Measurements from ENCODE around the gene GGACT.
"Not testable (repeated sequence)": the region's sequence is repeated elsewhere in the genome, so short reads cannot be mapped to it uniquely, and the experiment has no call there.

The GGACT gene

GRCh38 chr13:100581504-100581903 lies 7.1 kb downstream of the GGACT start:
- Histone ChIP-seq H3K27me3 (ENCODE audit: insufficient read depth, low read length) (no peaks in the 10 kb centered on the region), H3K27ac (ENCODE audit: low read depth, low read length, poor library complexity, severe bottlenecking) (no peak overlapping the region)

GRCh38 chr13:100581030-100581429 lies 7.6 kb downstream of the GGACT start:
- Histone ChIP-seq H3K4me2 (ENCODE audit: low read length) (no peak overlapping the region), H3K79me2 (ENCODE audit: insufficient read depth, low read length) (no peaks in the 10 kb centered on the region), H3K27me3 (ENCODE audit: insufficient read depth, low read length) (no peaks in the 10 kb centered on the region), H3K36me3 (ENCODE audit: insufficient read depth, low read length) (0 out of 2 replicates have a peak, but pooled peaks cover 4% of the 10 kb centered on the region), H3K9me3 (ENCODE audit: low read length) (peaks cover 10% of the 10 kb centered on the region; the same call in 1 of the 2 replicates), H3K9me2 (ENCODE audit: low read depth, low read length) (no peaks in the 10 kb centered on the region), H3F3A (ENCODE audit: insufficient read depth, low read length) (no peaks in the 10 kb centered on the region), H4K20me1 (ENCODE audit: insufficient read depth, low read length) (no peaks in the 10 kb centered on the region), H2AFZ (ENCODE audit: low read length) (no peak overlapping the region), H3K9ac (ENCODE audit: low read length) (no peak overlapping the region), H3K27ac (ENCODE audit: low read depth, low read length, poor library complexity, severe bottlenecking) (no peak overlapping the region), H3K4me1 (ENCODE audit: insufficient read depth, low read length, severe bottlenecking) (no peaks in the 10 kb centered on the region), H3K4me3 (ENCODE audit: low read depth, low read length, poor library complexity, severe bottlenecking) (no peak overlapping the region)
- TF ChIP-seq EZH2 (IDR thresholded peaks at IDR 0.05; ENCODE audit: borderline replicate concordance, low read length) = no peak
- no peak for TF ChIP-seq CTCF (IDR thresholded peaks at IDR 0.05; ENCODE audit: low read length)

More at GRCh38 chr13:100581504-100581903, 7.1 kb downstream of the GGACT start:
- no peaks in the 10 kb centered on the region for H3F3A ChIP-seq (ENCODE audit: insufficient read depth, low read length)
- no peaks in the 10 kb centered on the region for H4K20me1 ChIP-seq (ENCODE audit: insufficient read depth, low read length)
- no peak overlapping the region for H3K4me3 ChIP-seq (ENCODE audit: low read depth, low read length, poor library complexity, severe bottlenecking)
- no peak overlapping the region for H3K9ac ChIP-seq (ENCODE audit: low read length)
- no peaks in the 10 kb centered on the region for H3K9me2 ChIP-seq (ENCODE audit: low read depth, low read length)
- no peak overlapping the region for H3K4me2 ChIP-seq (ENCODE audit: low read length)
- H2AFZ ChIP-seq (ENCODE audit: low read length) = no peak overlapping the region
- TF ChIP-seq EZH2 (IDR thresholded peaks at IDR 0.05; ENCODE audit: borderline replicate concordance, low read length) (no peak), CTCF (IDR thresholded peaks at IDR 0.05; ENCODE audit: low read length) (no peak)
- H3K79me2 ChIP-seq (ENCODE audit: insufficient read depth, low read length) = no peaks in the 10 kb centered on the region
- H3K36me3 ChIP-seq (ENCODE audit: insufficient read depth, low read length) = 0 out of 2 replicates have a peak, but pooled peaks cover 4% of the 10 kb centered on the region
- peaks cover 10% of the 10 kb centered on the region; the same call in 1 of the 2 replicates for H3K9me3 ChIP-seq (ENCODE audit: low read length)
- no peaks in the 10 kb centered on the region for H3K4me1 ChIP-seq (ENCODE audit: insufficient read depth, low read length, severe bottlenecking)

- Histone ChIP-seq H3K36me3 (ENCODE audit: insufficient read depth, low read length) (0 out of 2 replicates have a peak, but pooled peaks cover 4% of the 10 kb centered on the region), H3K79me2 (ENCODE audit: insufficient read depth, low read length) (no peaks in the 10 kb centered on the region), H3K9me2 (ENCODE audit: low read depth, low read length) (no peaks in the 10 kb centered on the region), H3K4me1 (ENCODE audit: insufficient read depth, low read length, severe bottlenecking) (no peaks in the 10 kb centered on the region), H4K20me1 (ENCODE audit: insufficient read depth, low read length) (no peaks in the 10 kb centered on the region), H3F3A (ENCODE audit: insufficient read depth, low read length) (no peaks in the 10 kb centered on the region), H3K9me3 (ENCODE audit: low read length) (peaks cover 10% of the 10 kb centered on the region; the same call in 1 of the 2 replicates), H3K4me3 (ENCODE audit: low read depth, low read length, poor library complexity, severe bottlenecking) (no peak overlapping the region), H3K4me2 (ENCODE audit: low read length) (no peak overlapping the region), H3K9ac (ENCODE audit: low read length) (no peak overlapping the region), H2AFZ (ENCODE audit: low read length) (no peak overlapping the region), H3K27ac (ENCODE audit: low read depth, low read length, poor library complexity, severe bottlenecking) (no peak overlapping the region), H3K27me3 (ENCODE audit: insufficient read depth, low read length) (no peaks in the 10 kb centered on the region)
- TF ChIP-seq EZH2 (IDR thresholded peaks at IDR 0.05; ENCODE audit: borderline replicate concordance, low read length) = no peak
- TF ChIP-seq CTCF (IDR thresholded peaks at IDR 0.05; ENCODE audit: low read length) = no peak
Observed at GRCh38 chr13:100580045-100580444, 8.5 kb downstream of the GGACT start.

- H3F3A ChIP-seq (ENCODE audit: insufficient read depth, low read length) = not testable (repeated sequence)
Observed at GRCh38 chr13:100577239-100577638, 11.3 kb downstream of the GGACT start.

More at GRCh38 chr13:100577239-100577638, 11.3 kb downstream of the GGACT start:
- H2AFZ ChIP-seq (ENCODE audit: low read length); H3K9ac ChIP-seq (ENCODE audit: low read length); H3K4me3 ChIP-seq (ENCODE audit: low read depth, low read length, poor library complexity, severe bottlenecking); H3K79me2 ChIP-seq (ENCODE audit: insufficient read depth, low read length); H3K27ac ChIP-seq (ENCODE audit: low read depth, low read length, poor library complexity, severe bottlenecking); H3K9me3 ChIP-seq (ENCODE audit: low read length); H3K27me3 ChIP-seq (ENCODE audit: insufficient read depth, low read length); H3K4me2 ChIP-seq (ENCODE audit: low read length); H4K20me1 ChIP-seq (ENCODE audit: insufficient read depth, low read length); H3K9me2 ChIP-seq (ENCODE audit: low read depth, low read length); H3K36me3 ChIP-seq (ENCODE audit: insufficient read depth, low read length); H3K4me1 ChIP-seq (ENCODE audit: insufficient read depth, low read length, severe bottlenecking): not testable (repeated sequence)
